ENCODE data around the gene OTOG.

Gene OTOG

GRCh38 chr11:17521106-17521900, 25.8 kb upstream of the OTOG start:
- DNase-seq = no peak

- no peak for DNase-seq
Measured at GRCh38 chr11:17522655-17523054, 24.4 kb upstream of the OTOG start.

- no peak for DNase-seq
Measured at GRCh38 chr11:17524221-17524620, 22.8 kb upstream of the OTOG start.

GRCh38 chr11:17525570-17525969, 21.5 kb upstream of the OTOG start:
- no peak for DNase-seq

- DNase-seq = no peak
Measured at GRCh38 chr11:17526326-17526725, 20.7 kb upstream of the OTOG start.

- no peak for DNase-seq
Measured at GRCh38 chr11:17526931-17527627, 20.0 kb upstream of the OTOG start.

GRCh38 chr11:17527628-17527995, 19.4 kb upstream of the OTOG start:
- no peak for DNase-seq

GRCh38 chr11:17528181-17528691, 18.8 kb upstream of the OTOG start:
- DNase-seq = peak; percentile 1

- no peak for DNase-seq
Measured at GRCh38 chr11:17528906-17529843, 17.9 kb upstream of the OTOG start.

GRCh38 chr11:17529844-17530185, 17.2 kb upstream of the OTOG start:
- DNase-seq = no peak

- DNase-seq = no peak
Measured at GRCh38 chr11:17531071-17531600, 15.9 kb upstream of the OTOG start.

- DNase-seq = no peak
Measured at GRCh38 chr11:17531636-17532113, 15.4 kb upstream of the OTOG start.

GRCh38 chr11:17532784-17533183, 14.3 kb upstream of the OTOG start:
- no peak for DNase-seq

- DNase-seq = no peak
Measured at GRCh38 chr11:17533341-17533740, 13.7 kb upstream of the OTOG start.

GRCh38 chr11:17533778-17534415, 13.2 kb upstream of the OTOG start:
- no peak for DNase-seq

- no peak for DNase-seq
Measured at GRCh38 chr11:17535488-17535887, 11.6 kb upstream of the OTOG start.

GRCh38 chr11:17537261-17537660, 9.8 kb upstream of the OTOG start:
- DNase-seq = no peak

GRCh38 chr11:17538054-17538453, 9.0 kb upstream of the OTOG start:
- DNase-seq = no peak

GRCh38 chr11:17538731-17539130, 8.3 kb upstream of the OTOG start:
- no peak for DNase-seq

GRCh38 chr11:17540807-17541206, 6.3 kb upstream of the OTOG start:
- DNase-seq = no peak

GRCh38 chr11:17541330-17541885, 5.7 kb upstream of the OTOG start:
- no peak for DNase-seq

- DNase-seq = no peak
Measured at GRCh38 chr11:17542249-17542648, 4.8 kb upstream of the OTOG start.
